HCT116 (cell line): ENCODE data around the gene HRH2.

Source experiments
- CEBPB ChIP-seq: IDR thresholded peaks from 2 replicates; pipeline ENCODE4 v1.6.1; 2012; ENCODE audit warnings: low read depth
- CTCF ChIP-seq, 3 experiments: fragments of 200-600 bp in 1 of 3; sonication (generic) in 1 of 3; IDR thresholded peaks in 2 of 3; conservative IDR thresholded peaks in 1 of 3; 2 replicates each; pipeline ENCODE4 v1.5.1; 2012 to 2017; ENCODE audit warnings: low read depth in 2 of 3, low read length in 2 of 3, antibody characterized with exemption in 1 of 3, borderline replicate concordance in 1 of 3, control low read depth in 1 of 3, mild to moderate bottlenecking in 1 of 3, mixed read lengths in 1 of 3, mixed run types in 1 of 3, moderate library complexity in 1 of 3; ENCODE audit not compliant: insufficient read depth in 1 of 3
- EZH2 ChIP-seq: fragments of 200-600 bp; sonication (generic); IDR thresholded peaks from 2 replicates; pipeline ENCODE4 v1.6.1; 2017; ENCODE audit warnings: antibody characterized with exemption, mixed run types
- EZH2phosphoT487 ChIP-seq: fragments of 200-600 bp; IDR thresholded peaks from 2 replicates; pipeline ENCODE4 v1.6.1; 2018; ENCODE audit warnings: antibody characterized with exemption, borderline replicate concordance
- FOSL1 ChIP-seq: IDR thresholded peaks from 2 replicates; pipeline ENCODE4 v1.6.1; 2012; ENCODE audit warnings: low read depth
- MAX ChIP-seq: IDR thresholded peaks from 2 replicates; pipeline ENCODE4 v1.6.1; 2012
- POLR2A ChIP-seq: IDR thresholded peaks from 2 replicates; pipeline ENCODE4 v1.7.0; 2011; ENCODE audit warnings: borderline replicate concordance; ENCODE audit not compliant: insufficient read depth, insufficient read length; ENCODE audit errors: extremely low read depth
- POLR2AphosphoS5 ChIP-seq: IDR thresholded peaks from 2 replicates; pipeline ENCODE4 v1.6.1; 2011; ENCODE audit warnings: mild to moderate bottlenecking, low read depth, low read length, moderate library complexity
- RAD21 ChIP-seq: IDR thresholded peaks from 2 replicates; pipeline ENCODE4 v1.6.1; 2012; ENCODE audit warnings: low read depth, mild to moderate bottlenecking
- REST ChIP-seq: IDR thresholded peaks from 2 replicates; pipeline ENCODE4 v1.6.1; 2012; ENCODE audit warnings: low read depth
- TCF7L2 ChIP-seq: IDR thresholded peaks from 2 replicates; pipeline ENCODE4 v1.7.0; 2011; ENCODE audit warnings: borderline replicate concordance, inconsistent platforms; ENCODE audit not compliant: insufficient read depth, insufficient read length; ENCODE audit errors: extremely low read depth
- YY1 ChIP-seq: IDR thresholded peaks from 2 replicates; pipeline ENCODE4 v1.6.1; 2011; ENCODE audit warnings: low read length, low read depth, moderate library complexity, mild to moderate bottlenecking; ENCODE audit not compliant: insufficient replicate concordance; ENCODE audit errors: extremely low read depth
- ZFX ChIP-seq: fragments of 450-650 bp; IDR thresholded peaks from 2 replicates; pipeline ENCODE4 v1.6.1; 2017
- ZNF274 ChIP-seq: fragments of 200-500 bp; sonication (Bioruptor generic); IDR thresholded peaks from 2 replicates; pipeline ENCODE4 v1.6.1; 2014; ENCODE audit warnings: mild to moderate bottlenecking, low read depth, low read length, inconsistent platforms

GRCh38 chr5:175689147-175689991 lies 31.5 kb downstream of the HRH2 start:
- no peak for TF ChIP-seq POLR2AphosphoS5
- no peak for TF ChIP-seq TCF7L2
- no peak for TF ChIP-seq MAX
- no peak for TF ChIP-seq REST
- TF ChIP-seq EZH2phosphoT487: no peak
- no peak for TF ChIP-seq YY1
- no peak for TF ChIP-seq RAD21
- no peak for TF ChIP-seq ZFX
- TF ChIP-seq POLR2A: no peak
- TF ChIP-seq CTCF (IDR thresholded peaks at IDR 0.05 in 2 of 3, conservative IDR thresholded peaks at IDR 0.05 in 1 of 3; ENCODE audit: borderline replicate concordance in 1 of 3, insufficient read depth in 1 of 3, low read depth in 2 of 3, low read length in 2 of 3): no peak
- TF ChIP-seq EZH2: no peak
- TF ChIP-seq FOSL1: no peak
- no peak for TF ChIP-seq ZNF274
- TF ChIP-seq CEBPB: no peak
